ENCODE data around the gene MCU.

The MCU gene

GRCh38 chr10:72654720-72655119, 37.2 kb upstream of the MCU start:
- TF ChIP-seq CTCF (conservative IDR thresholded peaks at IDR 0.05) = no peak
- H3K27ac ChIP-seq = no peak overlapping the region

GRCh38 chr10:72658696-72659400, 33.1 kb upstream of the MCU start:
- no peak overlapping the region for H3K27ac ChIP-seq
- TF ChIP-seq CTCF (conservative IDR thresholded peaks at IDR 0.05) = no peak

GRCh38 chr10:72659694-72660093, 32.2 kb upstream of the MCU start:
- no peak for TF ChIP-seq CTCF (conservative IDR thresholded peaks at IDR 0.05)
- no peak overlapping the region for H3K27ac ChIP-seq

GRCh38 chr10:72660220-72660619, 31.7 kb upstream of the MCU start:
- H3K27ac ChIP-seq = no peak overlapping the region
- TF ChIP-seq CTCF (conservative IDR thresholded peaks at IDR 0.05) = no peak

GRCh38 chr10:72661431-72661830, 30.5 kb upstream of the MCU start:
- TF ChIP-seq CTCF (conservative IDR thresholded peaks at IDR 0.05) = no peak
- no peak overlapping the region for H3K27ac ChIP-seq

- no peak for TF ChIP-seq CTCF (conservative IDR thresholded peaks at IDR 0.05)
- H3K27ac ChIP-seq = no peak overlapping the region
These were observed 28.0 kb upstream of the MCU start for GRCh38 chr10:72663971-72664370.

- no peak for TF ChIP-seq CTCF (conservative IDR thresholded peaks at IDR 0.05)
- no peak overlapping the region for H3K27ac ChIP-seq
These were observed 26.0 kb upstream of the MCU start for GRCh38 chr10:72665925-72666324.

Measured in VCaP (cell line).